ENCODE data around the gene STK16. TPM values are rescaled to one million over a fixed set of nuclear protein-coding genes. Genes with fewer than 3 reads are reported as not detected.
A peak's percentile ranks its signal among the peaks of the same experiment; 100 is the strongest.

The STK16 gene
- total and polyA plus RNA-seq, 12 donors: 12.9 to 26.7 (median 19.7) TPM

DNA sequence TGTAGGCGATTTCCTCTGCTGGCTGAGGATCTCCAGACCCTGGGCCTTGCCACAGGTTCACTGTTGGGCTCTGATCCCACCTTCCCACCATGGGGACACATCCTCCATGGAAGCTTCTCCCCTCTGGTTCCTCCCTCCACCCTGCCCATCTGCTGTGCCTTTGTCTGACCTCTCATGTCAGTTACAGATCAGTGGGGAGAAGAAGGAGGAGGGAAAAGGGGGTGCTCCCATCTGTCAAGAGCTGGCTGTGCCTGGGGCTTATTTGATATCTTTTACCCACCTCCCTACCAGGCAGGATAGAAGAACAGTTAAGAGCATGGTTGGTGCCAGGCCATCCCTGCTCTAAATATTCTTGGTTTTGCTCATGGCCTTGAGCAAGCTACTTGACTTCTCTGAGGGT, 21.6 kb downstream of the STK16 start:
- no peak for ATAC-seq
- Histone ChIP-seq H3K27ac (no peak overlapping the region), H3K9me3 (no peaks in the 10 kb centered on the region), H3K27me3 (no peaks in the 10 kb centered on the region), H3K4me1 (peaks cover 0 to 9% (median 0%) of the 10 kb centered on the region in 9 donors), H3K4me3 (no peak overlapping the region), H3K36me3 (no peaks in the 10 kb centered on the region)
- no peak for TF ChIP-seq CTCF (IDR thresholded peaks at IDR 0.05)
- 85 to 86% methylated on average over 1 of the region's 1 CpG for WGBS, 2 donors
- intact Hi-C loops (cut with DNase I): no loop called here
- DNase-seq: no peak

DNA sequence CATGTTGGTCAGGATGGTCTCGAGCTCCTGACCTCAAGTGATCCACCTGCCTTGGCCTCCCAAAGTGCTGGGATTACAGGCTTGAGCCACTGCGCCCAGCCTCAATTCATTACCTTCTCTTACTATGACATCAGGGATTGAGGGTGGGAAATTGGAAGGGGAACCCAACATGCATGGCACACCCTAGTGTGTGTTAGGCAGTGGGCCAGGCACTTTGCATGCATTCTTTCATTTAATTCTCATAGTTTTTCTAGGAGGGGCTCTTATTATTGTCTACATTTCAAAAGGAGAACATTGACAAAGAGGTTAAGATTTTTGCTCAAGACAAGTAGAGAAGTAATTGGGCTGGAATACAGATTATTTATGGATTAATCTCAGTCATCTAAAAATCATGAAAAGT, 23.0 kb downstream of the STK16 start:
- H3K4me1 ChIP-seq: peaks cover 0 to 15% (median 0%) of the 10 kb centered on the region in 9 donors
- ATAC-seq: no peak
- H3K9me3 ChIP-seq: no peaks in the 10 kb centered on the region
- no peak overlapping the region for H3K4me3 ChIP-seq
- no peak overlapping the region for H3K27ac ChIP-seq
- 80 to 87% methylated on average over 2 of the region's 2 CpGs for WGBS, 2 donors
- H3K27me3 ChIP-seq: no peaks in the 10 kb centered on the region
- TF ChIP-seq CTCF (IDR thresholded peaks at IDR 0.05): no peak
- intact Hi-C loops (cut with DNase I): no loop called here
- no peak for DNase-seq
- no peaks in the 10 kb centered on the region for H3K36me3 ChIP-seq

GRCh38 chr2:219269362-219270054, 24.2 kb downstream of the STK16 start:
- Histone ChIP-seq H3K27ac (peak overlapping the region in 4 of 10 donors; percentile 9 to 33 (median 25)), H3K36me3 (no peaks in the 10 kb centered on the region), H3K9me3 (no peaks in the 10 kb centered on the region), H3K4me3 (no peak overlapping the region), H3K4me1 (peaks cover 0 to 24% (median 8%) of the 10 kb centered on the region in 9 donors), H3K27me3 (no peaks in the 10 kb centered on the region)
- TF ChIP-seq CTCF (IDR thresholded peaks at IDR 0.05): no peak
- intact Hi-C loops (cut with DNase I): no loop called here
- ATAC-seq: peak in 7 of 8 donors; percentile 32 to 64 (median 53)
- 48 to 50% methylated on average over 8 of the region's 8 CpGs for WGBS, 2 donors
- no peak for DNase-seq

GRCh38 chr2:219270055-219270372, 24.7 kb downstream of the STK16 start:
- H3K36me3 ChIP-seq: no peaks in the 10 kb centered on the region
- H3K4me3 ChIP-seq: no peak overlapping the region
- no peaks in the 10 kb centered on the region for H3K9me3 ChIP-seq
- ATAC-seq (no peak), DNase-seq (no peak)
- H3K27ac ChIP-seq: peak overlapping the region in 4 of 10 donors; percentile 9 to 33 (median 25)
- H3K4me1 ChIP-seq: peaks cover 0 to 26% (median 8%) of the 10 kb centered on the region in 9 donors
- intact Hi-C loops (cut with DNase I): no loop called here
- WGBS, 2 donors: 90 to 92% methylated on average over 5 of the region's 5 CpGs
- no peaks in the 10 kb centered on the region for H3K27me3 ChIP-seq
- TF ChIP-seq CTCF (IDR thresholded peaks at IDR 0.05): no peak

Data from heart right ventricle (tissue), 16 donors.